ENCODE measurements around the gene B4GALT6. TPM values are rescaled to one million over a fixed set of nuclear protein-coding genes. Genes with fewer than 3 reads are reported as not detected.

Gene B4GALT6
- polyA plus RNA-seq, 1 donor from 2014 or later = 19.4 TPM

GRCh38 chr18:31701744-31702143, 17.4 kb upstream of the B4GALT6 start:
- Histone ChIP-seq H2AFZ (ENCODE audit: low read depth, low read length) (no peak overlapping the region), H3K79me2 (replicated peaks; ENCODE audit: insufficient read depth, low read length) (no peaks in the 10 kb centered on the region), H3K9ac (ENCODE audit: low read length) (no peak overlapping the region), H3K9me3 (ENCODE audit: low read length) (no peaks in the 10 kb centered on the region), H3F3A (ENCODE audit: insufficient read depth, low read length, poor library complexity, severe bottlenecking) (no peaks in the 10 kb centered on the region), H3K4me2 (ENCODE audit: low read length) (no peak overlapping the region), H4K20me1 (ENCODE audit: insufficient read depth) (no peaks in the 10 kb centered on the region), H3K36me3 (ENCODE audit: insufficient read depth, low read length) (no peaks in the 10 kb centered on the region), H3K4me3 (ENCODE audit: low read length) (no peak overlapping the region), H3K27me3 (ENCODE audit: insufficient read depth, low read depth, low read length) (no peaks in the 10 kb centered on the region), H3K27ac (ENCODE audit: low read length) (no peak overlapping the region), H3K9me2 (ENCODE audit: insufficient read depth, low read length) (no peaks in the 10 kb centered on the region)
- TF ChIP-seq SMC3 (conservative IDR thresholded peaks at IDR 0.05; ENCODE audit: poor library complexity) (no peak), TAF1 (IDR thresholded peaks at IDR 0.05; ENCODE audit: low read depth) (no peak), EP300 (conservative IDR thresholded peaks at IDR 0.05; ENCODE audit: poor library complexity, severe bottlenecking) (no peak), EZH2 (IDR thresholded peaks at IDR 0.05; ENCODE audit: borderline replicate concordance, insufficient read depth, low read length, poor library complexity, severe bottlenecking) (no peak), CTCF (IDR thresholded peaks at IDR 0.05; ENCODE audit: poor library complexity, severe bottlenecking) (no peak), POLR2AphosphoS5 (IDR thresholded peaks at IDR 0.05) (no peak), MXI1 (conservative IDR thresholded peaks at IDR 0.05; ENCODE audit: poor library complexity, severe bottlenecking) (no peak), REST (IDR thresholded peaks at IDR 0.05; ENCODE audit: borderline replicate concordance) (no peak), RAD21 (conservative IDR thresholded peaks at IDR 0.05) (no peak)

- H3K9me2 ChIP-seq (ENCODE audit: insufficient read depth, low read length) = no peaks in the 10 kb centered on the region
- H3F3A ChIP-seq (ENCODE audit: insufficient read depth, low read length, poor library complexity, severe bottlenecking) = no peaks in the 10 kb centered on the region
- no peak overlapping the region for H2AFZ ChIP-seq (ENCODE audit: low read depth, low read length)
- no peaks in the 10 kb centered on the region for H3K9me3 ChIP-seq (ENCODE audit: low read length)
- TF ChIP-seq CTCF (IDR thresholded peaks at IDR 0.05; ENCODE audit: poor library complexity, severe bottlenecking) (no peak), MXI1 (conservative IDR thresholded peaks at IDR 0.05; ENCODE audit: poor library complexity, severe bottlenecking) (no peak), SMC3 (conservative IDR thresholded peaks at IDR 0.05; ENCODE audit: poor library complexity) (no peak), POLR2AphosphoS5 (IDR thresholded peaks at IDR 0.05) (no peak), EP300 (conservative IDR thresholded peaks at IDR 0.05; ENCODE audit: poor library complexity, severe bottlenecking) (no peak)
- H3K9ac ChIP-seq (ENCODE audit: low read length) = no peak overlapping the region
- H3K79me2 ChIP-seq (replicated peaks; ENCODE audit: insufficient read depth, low read length) = no peaks in the 10 kb centered on the region
- H3K4me2 ChIP-seq (ENCODE audit: low read length) = no peak overlapping the region
- H3K4me3 ChIP-seq (ENCODE audit: low read length) = no peak overlapping the region
- no peaks in the 10 kb centered on the region for H3K36me3 ChIP-seq (ENCODE audit: insufficient read depth, low read length)
- H3K27me3 ChIP-seq (ENCODE audit: insufficient read depth, low read depth, low read length) = no peaks in the 10 kb centered on the region
- H3K27ac ChIP-seq (ENCODE audit: low read length) = no peak overlapping the region
- no peaks in the 10 kb centered on the region for H4K20me1 ChIP-seq (ENCODE audit: insufficient read depth)
Observed at GRCh38 chr18:31700990-31701389, 16.6 kb upstream of the B4GALT6 start.
